ENCODE data around the gene WDR62.

DNA sequence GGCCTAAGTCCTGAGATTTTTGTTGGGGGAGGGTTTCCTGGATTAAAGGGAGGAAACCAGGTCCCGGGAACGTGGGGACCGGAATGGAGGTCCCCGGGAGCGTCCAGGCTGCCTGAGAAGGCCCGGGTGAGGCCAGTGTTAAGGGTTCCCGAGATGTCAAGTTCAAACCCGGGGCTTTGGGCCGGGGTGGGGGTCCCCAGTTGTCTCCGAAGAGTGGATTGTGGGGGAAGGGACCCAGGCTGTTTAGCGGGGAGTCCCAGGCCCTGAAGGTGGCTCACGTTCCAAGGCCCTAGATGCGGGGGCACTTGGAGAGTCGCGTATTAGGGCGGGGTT is 97.3 kb downstream of the WDR62 start:
- TF ChIP-seq, protein P1, sequence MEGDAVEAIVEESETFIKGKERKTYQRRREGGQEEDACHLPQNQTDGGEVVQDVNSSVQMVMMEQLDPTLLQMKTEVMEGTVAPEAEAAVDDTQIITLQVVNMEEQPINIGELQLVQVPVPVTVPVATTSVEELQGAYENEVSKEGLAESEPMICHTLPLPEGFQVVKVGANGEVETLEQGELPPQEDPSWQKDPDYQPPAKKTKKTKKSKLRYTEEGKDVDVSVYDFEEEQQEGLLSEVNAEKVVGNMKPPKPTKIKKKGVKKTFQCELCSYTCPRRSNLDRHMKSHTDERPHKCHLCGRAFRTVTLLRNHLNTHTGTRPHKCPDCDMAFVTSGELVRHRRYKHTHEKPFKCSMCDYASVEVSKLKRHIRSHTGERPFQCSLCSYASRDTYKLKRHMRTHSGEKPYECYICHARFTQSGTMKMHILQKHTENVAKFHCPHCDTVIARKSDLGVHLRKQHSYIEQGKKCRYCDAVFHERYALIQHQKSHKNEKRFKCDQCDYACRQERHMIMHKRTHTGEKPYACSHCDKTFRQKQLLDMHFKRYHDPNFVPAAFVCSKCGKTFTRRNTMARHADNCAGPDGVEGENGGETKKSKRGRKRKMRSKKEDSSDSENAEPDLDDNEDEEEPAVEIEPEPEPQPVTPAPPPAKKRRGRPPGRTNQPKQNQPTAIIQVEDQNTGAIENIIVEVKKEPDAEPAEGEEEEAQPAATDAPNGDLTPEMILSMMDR (IDR thresholded peaks at IDR 0.05; ENCODE audit: control extremely low read depth in 1 of 3, insufficient read depth in 1 of 3, low read depth in 1 of 3, low read length in 3 of 3) = no peak
- TF ChIP-seq YY1 (IDR thresholded peaks at IDR 0.05; ENCODE audit: low read depth, low read length) (no peak), SRF (IDR thresholded peaks at IDR 0.05; ENCODE audit: low read depth, low read length) (no peak), POLR2A (IDR thresholded peaks at IDR 0.05; ENCODE audit: control extremely low read depth in 1 of 2, low read depth in 2 of 2, low read length in 2 of 2) (no peak), KDM1A (IDR thresholded peaks at IDR 0.05; ENCODE audit: borderline replicate concordance, low read length) (no peak)
